GM12878 (cell line): ENCODE data around the gene GPBP1L1. TPM values are rescaled to one million over a fixed set of nuclear protein-coding genes. Genes with fewer than 3 reads are reported as not detected.
A peak's percentile ranks its signal among the peaks of the same experiment; 100 is the strongest.

Experiments used
- CHD4 ChIP-seq: fragments of 200-600 bp; sonication (generic); IDR thresholded peaks from 2 replicates; pipeline ENCODE4 v1.6.1; 2016; ENCODE audit warnings: mild to moderate bottlenecking
- DPF2 ChIP-seq: fragments of 450-650 bp; IDR thresholded peaks from 2 replicates; pipeline ENCODE4 v1.6.1; 2017; ENCODE audit warnings: mild to moderate bottlenecking
- HDAC2 ChIP-seq: fragments of 200-600 bp; sonication (generic); IDR thresholded peaks from 2 replicates; pipeline ENCODE4 v1.6.1; 2017
- IKZF2 ChIP-seq, 2 experiments: fragments of 450-650 bp; IDR thresholded peaks; 2 replicates each; pipeline ENCODE4 v1.6.1; 2017; ENCODE audit warnings: mild to moderate bottlenecking in 2 of 2, moderate library complexity in 2 of 2
- MXI1 ChIP-seq: fragments of 150-350 bp; IDR thresholded peaks from 2 replicates; pipeline ENCODE4 v1.6.1; 2011; ENCODE audit warnings: low read depth, mild to moderate bottlenecking, inconsistent platforms, low read length, improper control_type of control experiment
- NBN ChIP-seq: fragments of 450-650 bp; IDR thresholded peaks from 2 replicates; pipeline ENCODE4 v1.6.1; 2016
- POLR2AphosphoS2 ChIP-seq: IDR thresholded peaks from 2 replicates; pipeline ENCODE4 v1.6.1; 2011; ENCODE audit warnings: low read depth, mild to moderate bottlenecking, low read length, improper control_type of control experiment, moderate library complexity
- POLR2AphosphoS5 ChIP-seq: IDR thresholded peaks from 2 replicates; pipeline ENCODE4 v1.6.1; 2011; ENCODE audit warnings: mild to moderate bottlenecking, low read length, inconsistent platforms
- RCOR1 ChIP-seq: conservative IDR thresholded peaks from 2 replicates; pipeline ENCODE4 v1.6.1; 2012; ENCODE audit warnings: low read depth, low read length, improper control_type of control experiment
- SIN3A ChIP-seq: IDR thresholded peaks from 2 replicates; pipeline ENCODE4 v1.6.1; 2012; ENCODE audit warnings: low read depth, low read length, improper control_type of control experiment
- SMAD5 ChIP-seq: IDR thresholded peaks from 2 replicates; pipeline ENCODE4 v1.6.1; 2016; ENCODE audit warnings: antibody characterized with exemption, low read depth
- polyA plus RNA-seq, 11 experiments: library from polyadenylated mRNA; depleted of rRNA in 4 of 11; unstranded in 6 of 11; stranded (reverse) in 5 of 11; fragments of >200 nt; fragmentation: Nextera tagmentation in 4 of 11; fragmentation: Illumina TruSeq in 1 of 11; extraction: Ambion mirVana in 4 of 11; extraction: Trizol in 1 of 11; gene quantifications; 1 replicate in 1 of 11; 2 replicates in 10 of 11; pipeline versions ENCODE4 v1.2.1 to v1.2.3, GENCODE V29; 2011 to 2016; ENCODE audit warnings: inconsistent platforms in 2 of 11, missing spikeins in 2 of 11, low read depth in 1 of 11
- total RNA-seq, 4 experiments: library from RNA; depleted of rRNA in 3 of 4; stranded (reverse); fragments of >200 nt in 3 of 4; fragmentation: Illumina TruSeq in 1 of 4; extraction: Trizol in 1 of 4; gene quantifications; 2 replicates each; pipeline versions ENCODE4 v1.2.1 to v1.2.3, GENCODE V29; 2013 to 2021
- TF ChIP-seq, protein P1 (sequence below): IDR thresholded peaks from 2 replicates; pipeline ENCODE4 v1.6.1; 2012; ENCODE audit warnings: improper control_type of control experiment, low read depth, low read length; ENCODE audit not compliant: insufficient replicate concordance
- TF ChIP-seq, protein P2 (sequence below): fragments of 450-650 bp; IDR thresholded peaks from 2 replicates; pipeline ENCODE4 v1.6.1; 2014; ENCODE audit warnings: mild to moderate bottlenecking
- TF ChIP-seq, protein P3 (sequence below): IDR thresholded peaks from 2 replicates; pipeline ENCODE4 v1.6.1; 2012; ENCODE audit warnings: mild to moderate bottlenecking, low read depth, low read length
- TF ChIP-seq, protein P4 (sequence below): fragments of 450-650 bp; formaldehyde crosslinking; IDR thresholded peaks from 2 replicates; pipeline ENCODE4 v1.5.0; 2022; ENCODE audit warnings: mild to moderate bottlenecking, missing genetic modification characterization
- TF ChIP-seq, protein P5 (sequence below): IDR thresholded peaks from 2 replicates; pipeline ENCODE4 v1.6.1; 2012; ENCODE audit warnings: low read depth, low read length, improper control_type of control experiment

Gene GPBP1L1
- total and polyA plus RNA-seq, 10 of the 15 experiments (the other 5 are each of a cell fraction or from before 2014, with no cell fraction given) = 37.3 to 91.6 (median 81.2) TPM

DNA sequence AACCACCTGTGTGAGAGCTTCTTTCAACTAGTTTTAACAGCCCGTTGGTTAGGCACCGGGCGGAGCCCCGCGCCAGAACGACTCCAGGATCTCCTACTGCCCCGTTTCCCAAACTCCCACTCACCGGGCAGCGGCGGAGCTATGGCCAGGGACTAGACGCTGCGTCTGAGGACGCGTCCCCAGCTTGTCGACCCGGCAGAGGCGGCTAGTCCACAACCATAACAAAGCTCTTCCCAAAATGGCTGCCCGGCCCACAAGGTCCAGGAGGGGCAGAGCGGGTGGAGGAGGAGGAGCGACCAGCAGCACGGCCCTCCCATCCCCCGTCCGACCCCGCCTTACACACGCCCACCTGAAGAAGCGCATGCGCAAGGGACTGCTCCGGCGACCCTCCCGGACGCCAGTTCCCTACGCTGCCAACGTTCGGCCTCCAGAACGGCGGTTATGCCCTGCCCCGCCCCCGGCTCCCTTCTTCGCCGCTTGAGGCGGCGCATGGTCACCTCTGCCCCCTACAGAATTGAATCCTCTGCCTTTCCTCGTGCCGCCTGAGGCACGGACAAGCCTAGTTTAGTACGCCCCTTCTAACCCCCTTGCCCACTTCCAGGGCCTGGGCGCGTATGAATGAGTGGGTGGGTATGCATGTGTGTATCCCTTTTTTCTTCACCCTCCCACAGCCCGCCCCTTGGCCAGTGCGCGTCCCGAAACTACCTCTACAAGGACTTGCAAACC lies at the start of gene GPBP1L1 (continued):
- TF ChIP-seq, protein P1, sequence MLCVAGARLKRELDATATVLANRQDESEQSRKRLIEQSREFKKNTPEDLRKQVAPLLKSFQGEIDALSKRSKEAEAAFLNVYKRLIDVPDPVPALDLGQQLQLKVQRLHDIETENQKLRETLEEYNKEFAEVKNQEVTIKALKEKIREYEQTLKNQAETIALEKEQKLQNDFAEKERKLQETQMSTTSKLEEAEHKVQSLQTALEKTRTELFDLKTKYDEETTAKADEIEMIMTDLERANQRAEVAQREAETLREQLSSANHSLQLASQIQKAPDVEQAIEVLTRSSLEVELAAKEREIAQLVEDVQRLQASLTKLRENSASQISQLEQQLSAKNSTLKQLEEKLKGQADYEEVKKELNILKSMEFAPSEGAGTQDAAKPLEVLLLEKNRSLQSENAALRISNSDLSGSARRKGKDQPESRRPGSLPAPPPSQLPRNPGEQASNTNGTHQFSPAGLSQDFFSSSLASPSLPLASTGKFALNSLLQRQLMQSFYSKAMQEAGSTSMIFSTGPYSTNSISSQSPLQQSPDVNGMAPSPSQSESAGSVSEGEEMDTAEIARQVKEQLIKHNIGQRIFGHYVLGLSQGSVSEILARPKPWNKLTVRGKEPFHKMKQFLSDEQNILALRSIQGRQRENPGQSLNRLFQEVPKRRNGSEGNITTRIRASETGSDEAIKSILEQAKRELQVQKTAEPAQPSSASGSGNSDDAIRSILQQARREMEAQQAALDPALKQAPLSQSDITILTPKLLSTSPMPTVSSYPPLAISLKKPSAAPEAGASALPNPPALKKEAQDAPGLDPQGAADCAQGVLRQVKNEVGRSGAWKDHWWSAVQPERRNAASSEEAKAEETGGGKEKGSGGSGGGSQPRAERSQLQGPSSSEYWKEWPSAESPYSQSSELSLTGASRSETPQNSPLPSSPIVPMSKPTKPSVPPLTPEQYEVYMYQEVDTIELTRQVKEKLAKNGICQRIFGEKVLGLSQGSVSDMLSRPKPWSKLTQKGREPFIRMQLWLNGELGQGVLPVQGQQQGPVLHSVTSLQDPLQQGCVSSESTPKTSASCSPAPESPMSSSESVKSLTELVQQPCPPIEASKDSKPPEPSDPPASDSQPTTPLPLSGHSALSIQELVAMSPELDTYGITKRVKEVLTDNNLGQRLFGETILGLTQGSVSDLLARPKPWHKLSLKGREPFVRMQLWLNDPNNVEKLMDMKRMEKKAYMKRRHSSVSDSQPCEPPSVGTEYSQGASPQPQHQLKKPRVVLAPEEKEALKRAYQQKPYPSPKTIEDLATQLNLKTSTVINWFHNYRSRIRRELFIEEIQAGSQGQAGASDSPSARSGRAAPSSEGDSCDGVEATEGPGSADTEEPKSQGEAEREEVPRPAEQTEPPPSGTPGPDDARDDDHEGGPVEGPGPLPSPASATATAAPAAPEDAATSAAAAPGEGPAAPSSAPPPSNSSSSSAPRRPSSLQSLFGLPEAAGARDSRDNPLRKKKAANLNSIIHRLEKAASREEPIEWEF = no peak
- peak; percentile 33; the same call in 1 of the 2 replicates for TF ChIP-seq SMAD5
- TF ChIP-seq DPF2 = peak; percentile 59
- TF ChIP-seq, protein P2, sequence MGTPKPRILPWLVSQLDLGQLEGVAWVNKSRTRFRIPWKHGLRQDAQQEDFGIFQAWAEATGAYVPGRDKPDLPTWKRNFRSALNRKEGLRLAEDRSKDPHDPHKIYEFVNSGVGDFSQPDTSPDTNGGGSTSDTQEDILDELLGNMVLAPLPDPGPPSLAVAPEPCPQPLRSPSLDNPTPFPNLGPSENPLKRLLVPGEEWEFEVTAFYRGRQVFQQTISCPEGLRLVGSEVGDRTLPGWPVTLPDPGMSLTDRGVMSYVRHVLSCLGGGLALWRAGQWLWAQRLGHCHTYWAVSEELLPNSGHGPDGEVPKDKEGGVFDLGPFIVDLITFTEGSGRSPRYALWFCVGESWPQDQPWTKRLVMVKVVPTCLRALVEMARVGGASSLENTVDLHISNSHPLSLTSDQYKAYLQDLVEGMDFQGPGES = no peak
- no peak; the same call in 1 of the 2 replicates for TF ChIP-seq NBN
- peak; percentile 58 for TF ChIP-seq POLR2AphosphoS2
- TF ChIP-seq HDAC2 = no peak
- TF ChIP-seq, protein P3, sequence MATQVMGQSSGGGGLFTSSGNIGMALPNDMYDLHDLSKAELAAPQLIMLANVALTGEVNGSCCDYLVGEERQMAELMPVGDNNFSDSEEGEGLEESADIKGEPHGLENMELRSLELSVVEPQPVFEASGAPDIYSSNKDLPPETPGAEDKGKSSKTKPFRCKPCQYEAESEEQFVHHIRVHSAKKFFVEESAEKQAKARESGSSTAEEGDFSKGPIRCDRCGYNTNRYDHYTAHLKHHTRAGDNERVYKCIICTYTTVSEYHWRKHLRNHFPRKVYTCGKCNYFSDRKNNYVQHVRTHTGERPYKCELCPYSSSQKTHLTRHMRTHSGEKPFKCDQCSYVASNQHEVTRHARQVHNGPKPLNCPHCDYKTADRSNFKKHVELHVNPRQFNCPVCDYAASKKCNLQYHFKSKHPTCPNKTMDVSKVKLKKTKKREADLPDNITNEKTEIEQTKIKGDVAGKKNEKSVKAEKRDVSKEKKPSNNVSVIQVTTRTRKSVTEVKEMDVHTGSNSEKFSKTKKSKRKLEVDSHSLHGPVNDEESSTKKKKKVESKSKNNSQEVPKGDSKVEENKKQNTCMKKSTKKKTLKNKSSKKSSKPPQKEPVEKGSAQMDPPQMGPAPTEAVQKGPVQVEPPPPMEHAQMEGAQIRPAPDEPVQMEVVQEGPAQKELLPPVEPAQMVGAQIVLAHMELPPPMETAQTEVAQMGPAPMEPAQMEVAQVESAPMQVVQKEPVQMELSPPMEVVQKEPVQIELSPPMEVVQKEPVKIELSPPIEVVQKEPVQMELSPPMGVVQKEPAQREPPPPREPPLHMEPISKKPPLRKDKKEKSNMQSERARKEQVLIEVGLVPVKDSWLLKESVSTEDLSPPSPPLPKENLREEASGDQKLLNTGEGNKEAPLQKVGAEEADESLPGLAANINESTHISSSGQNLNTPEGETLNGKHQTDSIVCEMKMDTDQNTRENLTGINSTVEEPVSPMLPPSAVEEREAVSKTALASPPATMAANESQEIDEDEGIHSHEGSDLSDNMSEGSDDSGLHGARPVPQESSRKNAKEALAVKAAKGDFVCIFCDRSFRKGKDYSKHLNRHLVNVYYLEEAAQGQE = 0 out of 2 replicates have a peak, but pooled peaks have one; percentile 7
- TF ChIP-seq MXI1 = no peak
- TF ChIP-seq SIN3A = peak; percentile 16; the same call in 1 of the 2 replicates
- no peak for TF ChIP-seq CHD4
- TF ChIP-seq POLR2AphosphoS5 = peak; percentile 82
- TF ChIP-seq, protein P4, sequence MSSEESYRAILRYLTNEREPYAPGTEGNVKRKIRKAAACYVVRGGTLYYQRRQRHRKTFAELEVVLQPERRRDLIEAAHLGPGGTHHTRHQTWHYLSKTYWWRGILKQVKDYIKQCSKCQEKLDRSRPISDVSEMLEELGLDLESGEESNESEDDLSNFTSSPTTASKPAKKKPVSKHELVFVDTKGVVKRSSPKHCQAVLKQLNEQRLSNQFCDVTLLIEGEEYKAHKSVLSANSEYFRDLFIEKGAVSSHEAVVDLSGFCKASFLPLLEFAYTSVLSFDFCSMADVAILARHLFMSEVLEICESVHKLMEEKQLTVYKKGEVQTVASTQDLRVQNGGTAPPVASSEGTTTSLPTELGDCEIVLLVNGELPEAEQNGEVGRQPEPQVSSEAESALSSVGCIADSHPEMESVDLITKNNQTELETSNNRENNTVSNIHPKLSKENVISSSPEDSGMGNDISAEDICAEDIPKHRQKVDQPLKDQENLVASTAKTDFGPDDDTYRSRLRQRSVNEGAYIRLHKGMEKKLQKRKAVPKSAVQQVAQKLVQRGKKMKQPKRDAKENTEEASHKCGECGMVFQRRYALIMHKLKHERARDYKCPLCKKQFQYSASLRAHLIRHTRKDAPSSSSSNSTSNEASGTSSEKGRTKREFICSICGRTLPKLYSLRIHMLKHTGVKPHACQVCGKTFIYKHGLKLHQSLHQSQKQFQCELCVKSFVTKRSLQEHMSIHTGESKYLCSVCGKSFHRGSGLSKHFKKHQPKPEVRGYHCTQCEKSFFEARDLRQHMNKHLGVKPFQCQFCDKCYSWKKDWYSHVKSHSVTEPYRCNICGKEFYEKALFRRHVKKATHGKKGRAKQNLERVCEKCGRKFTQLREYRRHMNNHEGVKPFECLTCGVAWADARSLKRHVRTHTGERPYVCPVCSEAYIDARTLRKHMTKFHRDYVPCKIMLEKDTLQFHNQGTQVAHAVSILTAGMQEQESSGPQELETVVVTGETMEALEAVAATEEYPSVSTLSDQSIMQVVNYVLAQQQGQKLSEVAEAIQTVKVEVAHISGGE (CRISPR knock-in tag) = no peak
- 0 out of 2 replicates have a peak, but pooled peaks have one; percentile 44 for TF ChIP-seq RCOR1
- TF ChIP-seq, protein P5, sequence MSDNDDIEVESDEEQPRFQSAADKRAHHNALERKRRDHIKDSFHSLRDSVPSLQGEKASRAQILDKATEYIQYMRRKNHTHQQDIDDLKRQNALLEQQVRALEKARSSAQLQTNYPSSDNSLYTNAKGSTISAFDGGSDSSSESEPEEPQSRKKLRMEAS = peak; percentile 14; the same call in 1 of the 2 replicates
- TF ChIP-seq IKZF2 (IDR thresholded peaks at IDR 0.05) = peak in 1 of 2 experiments; percentile 34; a peak in 1 of 4 replicates
